A549 (cell line): ENCODE measurements around the gene TAF3.

Experiments
- JUN ChIP-seq, 2 experiments: fragments of >200 bp; sonication (Bioruptor Twin); formaldehyde crosslinking; IDR thresholded peaks; 2 replicates in 1 of 2; 3 replicates in 1 of 2; pipeline ENCODE4 v1.6.1; 2016 to 2017
- MYC ChIP-seq: IDR thresholded peaks from 2 replicates; pipeline ENCODE4 v1.6.1; 2012; ENCODE audit warnings: mild to moderate bottlenecking, inconsistent platforms, low read length, improper control_type of control experiment, borderline replicate concordance
- POLR2A ChIP-seq: IDR thresholded peaks from 2 replicates; pipeline ENCODE4 v1.6.1; 2012; ENCODE audit warnings: mild to moderate bottlenecking, low read length
- RAD21 ChIP-seq, 2 experiments: fragments of >200 bp in 1 of 2; sonication (Bioruptor Twin) in 1 of 2; formaldehyde crosslinking in 1 of 2; IDR thresholded peaks in 1 of 2; conservative IDR thresholded peaks in 1 of 2; 2 replicates in 1 of 2; 3 replicates in 1 of 2; pipeline ENCODE4 v1.6.1; 2012 to 2018; ENCODE audit warnings: inconsistent platforms in 1 of 2
- RARB ChIP-seq: fragments of 250-450 bp; sonication (Bioruptor Pico); IDR thresholded peaks from 2 replicates; pipeline ENCODE4 v1.8.0; 2021; ENCODE audit warnings: mild to moderate bottlenecking, moderate library complexity
- RCOR1 ChIP-seq: fragments of 150-350 bp; IDR thresholded peaks from 2 replicates; pipeline ENCODE4 v1.6.1; 2014; ENCODE audit warnings: antibody characterized with exemption, low read length, low read depth
- RNF2 ChIP-seq: fragments of 200-600 bp; sonication (generic); IDR thresholded peaks from 2 replicates; pipeline ENCODE4 v1.6.1; 2016; ENCODE audit warnings: low read depth, mild to moderate bottlenecking, antibody characterized with exemption, moderate library complexity, borderline replicate concordance
- TF ChIP-seq, protein P1 (sequence below): fragments of >200 bp; sonication (Bioruptor Twin); formaldehyde crosslinking; IDR thresholded peaks from 3 replicates; pipeline ENCODE4 v1.5.1; 2016
- TF ChIP-seq, protein P2 (sequence below): fragments of 200-600 bp; sonication (generic); IDR thresholded peaks from 2 replicates; pipeline ENCODE4 v1.6.1; 2016; ENCODE audit warnings: antibody characterized with exemption, mild to moderate bottlenecking, moderate library complexity
- TF ChIP-seq, protein P3 (sequence below): fragments of 250-450 bp; sonication (Bioruptor Pico); IDR thresholded peaks from 2 replicates; pipeline ENCODE4 v1.5.0; 2021; ENCODE audit warnings: mild to moderate bottlenecking, moderate library complexity, borderline replicate concordance

DNA sequence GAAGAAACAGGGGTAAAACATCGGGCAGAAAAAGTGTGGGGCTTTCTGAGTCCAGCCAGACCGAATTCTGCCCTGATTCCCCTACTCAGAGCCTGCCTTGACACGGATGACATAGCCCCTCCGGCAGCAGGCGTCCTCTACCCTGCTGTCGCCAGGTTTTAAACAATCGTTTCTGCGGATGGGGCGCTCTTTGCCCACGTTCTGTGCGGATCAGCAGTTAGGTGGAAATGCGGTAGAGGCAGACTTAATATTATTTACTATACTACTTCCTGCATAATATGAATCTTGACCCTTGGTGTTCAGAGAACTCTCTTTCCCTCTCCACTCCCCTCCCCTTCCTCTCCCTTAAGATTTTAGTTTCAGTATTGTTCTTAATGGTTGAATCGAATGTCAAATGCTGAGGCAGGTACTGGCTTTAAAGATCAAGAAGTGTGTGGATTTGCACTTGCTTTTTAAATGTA, 238.6 kb downstream of the TAF3 start:
- TF ChIP-seq, protein P1, sequence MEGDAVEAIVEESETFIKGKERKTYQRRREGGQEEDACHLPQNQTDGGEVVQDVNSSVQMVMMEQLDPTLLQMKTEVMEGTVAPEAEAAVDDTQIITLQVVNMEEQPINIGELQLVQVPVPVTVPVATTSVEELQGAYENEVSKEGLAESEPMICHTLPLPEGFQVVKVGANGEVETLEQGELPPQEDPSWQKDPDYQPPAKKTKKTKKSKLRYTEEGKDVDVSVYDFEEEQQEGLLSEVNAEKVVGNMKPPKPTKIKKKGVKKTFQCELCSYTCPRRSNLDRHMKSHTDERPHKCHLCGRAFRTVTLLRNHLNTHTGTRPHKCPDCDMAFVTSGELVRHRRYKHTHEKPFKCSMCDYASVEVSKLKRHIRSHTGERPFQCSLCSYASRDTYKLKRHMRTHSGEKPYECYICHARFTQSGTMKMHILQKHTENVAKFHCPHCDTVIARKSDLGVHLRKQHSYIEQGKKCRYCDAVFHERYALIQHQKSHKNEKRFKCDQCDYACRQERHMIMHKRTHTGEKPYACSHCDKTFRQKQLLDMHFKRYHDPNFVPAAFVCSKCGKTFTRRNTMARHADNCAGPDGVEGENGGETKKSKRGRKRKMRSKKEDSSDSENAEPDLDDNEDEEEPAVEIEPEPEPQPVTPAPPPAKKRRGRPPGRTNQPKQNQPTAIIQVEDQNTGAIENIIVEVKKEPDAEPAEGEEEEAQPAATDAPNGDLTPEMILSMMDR, result no peak
- no peak for TF ChIP-seq RNF2
- TF ChIP-seq JUN (IDR thresholded peaks at IDR 0.05), result no peak
- TF ChIP-seq, protein P2, sequence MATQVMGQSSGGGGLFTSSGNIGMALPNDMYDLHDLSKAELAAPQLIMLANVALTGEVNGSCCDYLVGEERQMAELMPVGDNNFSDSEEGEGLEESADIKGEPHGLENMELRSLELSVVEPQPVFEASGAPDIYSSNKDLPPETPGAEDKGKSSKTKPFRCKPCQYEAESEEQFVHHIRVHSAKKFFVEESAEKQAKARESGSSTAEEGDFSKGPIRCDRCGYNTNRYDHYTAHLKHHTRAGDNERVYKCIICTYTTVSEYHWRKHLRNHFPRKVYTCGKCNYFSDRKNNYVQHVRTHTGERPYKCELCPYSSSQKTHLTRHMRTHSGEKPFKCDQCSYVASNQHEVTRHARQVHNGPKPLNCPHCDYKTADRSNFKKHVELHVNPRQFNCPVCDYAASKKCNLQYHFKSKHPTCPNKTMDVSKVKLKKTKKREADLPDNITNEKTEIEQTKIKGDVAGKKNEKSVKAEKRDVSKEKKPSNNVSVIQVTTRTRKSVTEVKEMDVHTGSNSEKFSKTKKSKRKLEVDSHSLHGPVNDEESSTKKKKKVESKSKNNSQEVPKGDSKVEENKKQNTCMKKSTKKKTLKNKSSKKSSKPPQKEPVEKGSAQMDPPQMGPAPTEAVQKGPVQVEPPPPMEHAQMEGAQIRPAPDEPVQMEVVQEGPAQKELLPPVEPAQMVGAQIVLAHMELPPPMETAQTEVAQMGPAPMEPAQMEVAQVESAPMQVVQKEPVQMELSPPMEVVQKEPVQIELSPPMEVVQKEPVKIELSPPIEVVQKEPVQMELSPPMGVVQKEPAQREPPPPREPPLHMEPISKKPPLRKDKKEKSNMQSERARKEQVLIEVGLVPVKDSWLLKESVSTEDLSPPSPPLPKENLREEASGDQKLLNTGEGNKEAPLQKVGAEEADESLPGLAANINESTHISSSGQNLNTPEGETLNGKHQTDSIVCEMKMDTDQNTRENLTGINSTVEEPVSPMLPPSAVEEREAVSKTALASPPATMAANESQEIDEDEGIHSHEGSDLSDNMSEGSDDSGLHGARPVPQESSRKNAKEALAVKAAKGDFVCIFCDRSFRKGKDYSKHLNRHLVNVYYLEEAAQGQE, result no peak
- TF ChIP-seq RARB, result no peak
- TF ChIP-seq, protein P3, sequence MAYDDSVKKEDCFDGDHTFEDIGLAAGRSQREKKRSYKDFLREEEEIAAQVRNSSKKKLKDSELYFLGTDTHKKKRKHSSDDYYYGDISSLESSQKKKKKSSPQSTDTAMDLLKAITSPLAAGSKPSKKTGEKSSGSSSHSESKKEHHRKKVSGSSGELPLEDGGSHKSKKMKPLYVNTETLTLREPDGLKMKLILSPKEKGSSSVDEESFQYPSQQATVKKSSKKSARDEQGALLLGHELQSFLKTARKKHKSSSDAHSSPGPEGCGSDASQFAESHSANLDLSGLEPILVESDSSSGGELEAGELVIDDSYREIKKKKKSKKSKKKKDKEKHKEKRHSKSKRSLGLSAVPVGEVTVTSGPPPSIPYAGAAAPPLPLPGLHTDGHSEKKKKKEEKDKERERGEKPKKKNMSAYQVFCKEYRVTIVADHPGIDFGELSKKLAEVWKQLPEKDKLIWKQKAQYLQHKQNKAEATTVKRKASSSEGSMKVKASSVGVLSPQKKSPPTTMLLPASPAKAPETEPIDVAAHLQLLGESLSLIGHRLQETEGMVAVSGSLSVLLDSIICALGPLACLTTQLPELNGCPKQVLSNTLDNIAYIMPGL, result no peak
- no peak for TF ChIP-seq MYC
- no peak for TF ChIP-seq POLR2A
- no peak for TF ChIP-seq RAD21 (conservative IDR thresholded peaks at IDR 0.05 in 1 of 2, IDR thresholded peaks at IDR 0.05 in 1 of 2)
- no peak for TF ChIP-seq RCOR1
